Central memory CD8-positive, alpha-beta T cell (primary cell): ENCODE results near the gene PROSER3.

Source experiments
- ATAC-seq: fragments of 150-1000 bp; cut with Tn5 transposase; replicated peaks from 2 replicates; pipeline ENCODE4 v1.10.0; 2022; ENCODE audit warnings: mild to moderate bottlenecking, moderate FRiP score, moderate number of reproducible peaks; ENCODE audit not compliant: poor library complexity, severe bottlenecking; ENCODE audit errors: extremely low read depth
- DNase-seq, 2 donors: peaks; one replicate each; pipeline ENCODE4 v3.0.0; 2021; ENCODE audit warnings: low spot score in 2 of 2
- H3K27ac Mint-ChIP-seq: one replicate; pipeline ENCODE4 v1.8.0; 2022; ENCODE audit warnings: low read depth, mild to moderate bottlenecking, moderate library complexity, mixed read lengths
- H3K27me3 Mint-ChIP-seq: one replicate; pipeline ENCODE4 v1.8.0; 2022; ENCODE audit warnings: mixed read lengths
- H3K36me3 Mint-ChIP-seq: one replicate; pipeline ENCODE4 v1.8.0; 2022; ENCODE audit warnings: mild to moderate bottlenecking, moderate library complexity, mixed read lengths; ENCODE audit not compliant: insufficient read depth
- H3K4me1 Mint-ChIP-seq: one replicate; pipeline ENCODE4 v1.8.0; 2022; ENCODE audit warnings: mixed read lengths
- H3K4me3 Mint-ChIP-seq: one replicate; pipeline ENCODE4 v1.8.0; 2022; ENCODE audit warnings: mild to moderate bottlenecking, moderate library complexity, mixed read lengths
- H3K9me3 Mint-ChIP-seq: one replicate; pipeline ENCODE4 v1.8.0; 2022; ENCODE audit warnings: mixed read lengths

The PROSER3 gene

DNA sequence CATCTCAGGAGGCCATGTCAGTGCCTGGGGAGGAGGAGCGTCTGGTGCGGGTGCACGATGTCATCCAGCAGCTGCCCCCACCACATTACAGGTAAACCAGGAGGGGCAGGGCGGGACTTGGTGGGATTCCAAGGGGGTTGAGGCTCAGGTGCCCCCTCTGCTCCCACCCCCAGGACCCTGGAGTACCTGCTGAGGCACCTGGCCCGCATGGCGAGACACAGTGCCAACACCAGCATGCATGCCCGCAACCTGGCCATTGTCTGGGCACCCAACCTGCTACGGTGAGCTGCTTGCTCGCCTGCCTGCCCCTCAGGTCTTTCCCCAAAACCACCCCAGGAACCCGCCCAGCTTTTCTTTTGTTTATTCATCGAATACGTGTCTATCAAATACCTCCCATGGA is 24.6 kb downstream of the PROSER3 start:
- H3K9me3 Mint-ChIP-seq = no peaks in the 10 kb centered on the region
- no peaks in the 10 kb centered on the region for H3K27me3 Mint-ChIP-seq
- ATAC-seq = no peak
- H3K27ac Mint-ChIP-seq = no peak overlapping the region
- peaks cover 8% of the 10 kb centered on the region for H3K4me1 Mint-ChIP-seq
- no peak overlapping the region for H3K4me3 Mint-ChIP-seq
- H3K36me3 Mint-ChIP-seq = peaks cover 5% of the 10 kb centered on the region
- DNase-seq = no peak

DNA sequence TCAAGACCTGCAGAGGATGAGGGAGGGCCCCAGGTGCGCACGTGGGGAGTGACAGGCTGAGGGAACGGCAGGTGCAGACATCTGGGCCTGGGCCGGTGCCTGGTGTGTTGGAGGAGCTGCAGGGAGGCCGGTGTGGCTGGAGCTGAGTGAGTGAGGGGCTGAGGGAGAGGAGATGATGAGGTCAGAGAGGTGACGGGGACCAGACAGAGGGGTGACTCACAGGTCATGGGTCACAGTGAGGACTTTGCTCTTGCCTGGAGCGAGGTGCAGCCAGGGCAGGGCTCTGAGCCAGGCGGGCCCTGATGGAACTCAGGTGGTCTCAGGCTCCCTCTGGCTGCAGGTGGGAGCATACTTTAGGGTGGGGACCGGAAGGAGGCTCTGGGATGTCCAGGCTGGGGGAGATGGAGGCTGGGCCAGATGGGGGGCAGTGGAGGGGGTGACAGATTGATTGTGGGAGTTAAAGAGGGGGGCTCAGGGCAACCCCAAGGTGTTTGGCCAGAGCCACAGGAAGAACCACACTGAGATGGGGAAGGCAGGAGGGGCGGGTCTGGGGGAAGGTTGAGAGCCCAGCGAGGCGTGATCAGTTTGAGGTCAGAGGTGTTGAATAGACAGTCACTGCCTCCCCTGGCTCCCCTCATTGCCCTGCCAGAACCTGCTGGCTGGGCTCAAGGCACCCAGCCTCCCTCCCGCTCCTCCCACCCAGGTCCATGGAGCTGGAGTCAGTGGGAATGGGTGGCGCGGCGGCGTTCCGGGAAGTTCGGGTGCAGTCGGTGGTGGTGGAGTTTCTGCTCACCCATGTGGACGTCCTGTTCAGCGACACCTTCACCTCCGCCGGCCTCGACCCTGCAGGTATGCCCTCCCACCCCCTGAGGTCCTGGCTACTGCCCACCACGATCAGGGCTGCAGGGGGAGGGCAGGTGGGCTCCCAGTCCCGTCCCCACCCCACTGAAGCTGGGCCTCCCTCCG is 25.8 kb downstream of the PROSER3 start:
- DNase-seq = no peak
- no peaks in the 10 kb centered on the region for H3K27me3 Mint-ChIP-seq
- no peaks in the 10 kb centered on the region for H3K9me3 Mint-ChIP-seq
- H3K36me3 Mint-ChIP-seq = peaks cover 5% of the 10 kb centered on the region
- H3K4me3 Mint-ChIP-seq = no peak overlapping the region
- ATAC-seq = no peak
- peaks cover 8% of the 10 kb centered on the region for H3K4me1 Mint-ChIP-seq
- no peak overlapping the region for H3K27ac Mint-ChIP-seq

DNA sequence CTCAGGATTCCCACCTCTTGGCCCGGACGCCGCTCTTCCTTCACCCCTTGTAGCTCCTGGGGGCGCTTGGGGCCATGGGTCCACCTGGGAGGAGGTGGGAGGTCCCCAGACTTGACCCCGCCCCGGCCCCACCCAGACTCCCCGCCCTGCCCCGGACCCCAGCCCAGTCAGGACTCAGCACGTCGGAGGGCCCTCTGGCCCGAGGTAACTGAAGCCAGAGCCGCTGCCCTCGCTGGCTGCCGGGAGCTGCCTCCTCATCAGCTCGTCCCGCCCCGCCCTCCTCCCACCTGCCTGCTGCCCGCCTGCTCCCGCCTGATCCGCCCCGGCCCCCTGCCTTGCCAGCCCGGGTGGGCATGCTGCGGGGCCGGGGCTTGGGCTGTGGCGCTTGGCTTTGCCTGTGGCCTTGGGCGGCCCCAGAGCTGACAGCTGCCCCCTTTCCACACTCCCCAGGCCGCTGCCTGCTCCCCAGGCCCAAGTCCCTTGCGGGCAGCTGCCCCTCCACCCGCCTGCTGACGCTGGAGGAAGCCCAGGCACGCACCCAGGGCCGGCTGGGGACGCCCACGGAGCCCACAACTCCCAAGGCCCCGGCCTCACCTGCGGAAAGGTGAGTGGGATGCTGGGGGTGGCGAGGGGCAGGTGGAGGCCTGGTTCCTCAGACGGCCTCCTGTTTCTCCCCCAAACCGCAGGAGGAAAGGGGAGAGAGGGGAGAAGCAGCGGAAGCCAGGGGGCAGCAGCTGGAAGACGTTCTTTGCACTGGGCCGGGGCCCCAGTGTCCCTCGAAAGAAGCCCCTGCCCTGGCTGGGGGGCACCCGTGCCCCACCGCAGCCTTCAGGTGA is 26.7 kb downstream of the PROSER3 start:
- Mint-ChIP-seq H3K27ac (no peak overlapping the region), H3K27me3 (no peaks in the 10 kb centered on the region), H3K36me3 (peaks cover 3% of the 10 kb centered on the region), H3K9me3 (no peaks in the 10 kb centered on the region), H3K4me3 (no peak overlapping the region), H3K4me1 (peaks cover 8% of the 10 kb centered on the region)
- ATAC-seq = no peak
- no peak for DNase-seq

DNA sequence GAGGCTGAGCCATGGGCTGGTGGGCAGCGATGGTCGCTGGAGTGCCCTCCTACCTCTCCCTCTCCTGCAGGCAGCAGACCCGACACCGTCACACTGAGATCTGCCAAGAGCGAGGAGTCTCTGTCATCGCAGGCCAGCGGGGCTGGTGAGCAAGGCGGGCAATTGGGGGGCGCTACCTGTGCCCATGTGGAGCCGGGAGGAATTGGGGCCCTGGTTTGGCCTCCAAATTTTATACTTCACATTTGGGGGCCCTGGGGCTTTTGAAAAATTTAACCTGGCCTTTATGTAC is 27.3 kb downstream of the PROSER3 start:
- Mint-ChIP-seq H3K4me1 (peaks cover 8% of the 10 kb centered on the region), H3K27me3 (no peaks in the 10 kb centered on the region), H3K9me3 (no peaks in the 10 kb centered on the region), H3K27ac (no peak overlapping the region), H3K4me3 (no peak overlapping the region), H3K36me3 (peaks cover 3% of the 10 kb centered on the region)
- DNase-seq (no peak), ATAC-seq (no peak)

DNA sequence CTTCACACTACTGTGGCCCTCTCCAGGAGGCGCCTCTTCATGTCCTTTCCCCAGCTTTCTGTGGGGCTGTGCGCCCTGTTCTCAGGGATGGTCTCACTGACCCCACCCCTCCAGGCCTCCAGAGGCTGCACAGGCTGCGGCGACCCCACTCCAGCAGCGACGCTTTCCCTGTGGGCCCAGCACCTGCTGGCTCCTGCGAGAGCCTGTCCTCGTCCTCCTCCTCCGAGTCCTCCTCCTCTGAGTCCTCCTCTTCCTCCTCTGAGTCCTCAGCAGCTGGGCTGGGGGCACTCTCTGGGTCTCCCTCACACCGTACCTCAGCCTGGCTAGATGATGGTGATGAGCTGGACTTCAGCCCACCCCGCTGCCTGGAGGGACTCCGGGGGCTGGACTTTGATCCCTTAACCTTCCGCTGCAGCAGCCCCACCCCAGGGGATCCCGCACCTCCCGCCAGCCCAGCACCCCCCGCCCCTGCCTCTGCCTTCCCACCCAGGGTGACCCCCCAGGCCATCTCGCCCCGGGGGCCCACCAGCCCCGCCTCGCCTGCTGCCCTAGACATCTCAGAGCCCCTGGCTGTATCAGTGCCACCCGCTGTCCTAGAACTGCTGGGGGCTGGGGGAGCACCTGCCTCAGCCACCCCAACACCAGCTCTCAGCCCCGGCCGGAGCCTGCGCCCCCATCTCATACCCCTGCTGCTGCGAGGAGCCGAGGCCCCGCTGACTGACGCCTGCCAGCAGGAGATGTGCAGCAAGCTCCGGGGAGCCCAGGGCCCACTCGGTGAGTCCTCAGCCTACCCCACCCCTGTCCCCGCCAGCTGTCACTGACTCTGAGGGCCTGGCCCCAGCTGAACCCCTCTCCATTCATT is 28.6 kb downstream of the PROSER3 start:
- no peaks in the 10 kb centered on the region for H3K27me3 Mint-ChIP-seq
- H3K9me3 Mint-ChIP-seq = no peaks in the 10 kb centered on the region
- DNase-seq (no peak), ATAC-seq (no peak)
- peaks cover 3% of the 10 kb centered on the region for H3K36me3 Mint-ChIP-seq
- H3K4me3 Mint-ChIP-seq = no peak overlapping the region
- H3K4me1 Mint-ChIP-seq = peaks cover 8% of the 10 kb centered on the region
- no peak overlapping the region for H3K27ac Mint-ChIP-seq

DNA sequence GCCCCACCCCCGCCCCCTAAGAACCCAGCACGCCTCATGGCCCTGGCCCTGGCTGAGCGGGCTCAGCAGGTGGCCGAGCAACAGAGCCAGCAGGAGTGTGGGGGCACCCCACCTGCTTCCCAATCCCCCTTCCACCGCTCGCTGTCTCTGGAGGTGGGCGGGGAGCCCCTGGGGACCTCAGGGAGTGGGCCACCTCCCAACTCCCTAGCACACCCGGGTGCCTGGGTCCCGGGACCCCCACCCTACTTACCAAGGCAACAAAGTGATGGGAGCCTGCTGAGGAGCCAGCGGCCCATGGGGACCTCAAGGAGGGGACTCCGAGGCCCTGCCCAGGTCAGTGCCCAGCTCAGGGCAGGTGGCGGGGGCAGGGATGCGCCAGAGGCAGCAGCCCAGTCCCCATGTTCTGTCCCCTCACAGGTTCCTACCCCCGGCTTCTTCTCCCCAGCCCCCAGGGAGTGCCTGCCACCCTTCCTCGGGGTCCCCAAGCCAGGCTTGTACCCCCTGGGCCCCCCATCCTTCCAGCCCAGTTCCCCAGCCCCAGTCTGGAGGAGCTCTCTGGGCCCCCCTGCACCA is 29.3 kb downstream of the PROSER3 start:
- H3K4me3 Mint-ChIP-seq = no peak overlapping the region

DNA sequence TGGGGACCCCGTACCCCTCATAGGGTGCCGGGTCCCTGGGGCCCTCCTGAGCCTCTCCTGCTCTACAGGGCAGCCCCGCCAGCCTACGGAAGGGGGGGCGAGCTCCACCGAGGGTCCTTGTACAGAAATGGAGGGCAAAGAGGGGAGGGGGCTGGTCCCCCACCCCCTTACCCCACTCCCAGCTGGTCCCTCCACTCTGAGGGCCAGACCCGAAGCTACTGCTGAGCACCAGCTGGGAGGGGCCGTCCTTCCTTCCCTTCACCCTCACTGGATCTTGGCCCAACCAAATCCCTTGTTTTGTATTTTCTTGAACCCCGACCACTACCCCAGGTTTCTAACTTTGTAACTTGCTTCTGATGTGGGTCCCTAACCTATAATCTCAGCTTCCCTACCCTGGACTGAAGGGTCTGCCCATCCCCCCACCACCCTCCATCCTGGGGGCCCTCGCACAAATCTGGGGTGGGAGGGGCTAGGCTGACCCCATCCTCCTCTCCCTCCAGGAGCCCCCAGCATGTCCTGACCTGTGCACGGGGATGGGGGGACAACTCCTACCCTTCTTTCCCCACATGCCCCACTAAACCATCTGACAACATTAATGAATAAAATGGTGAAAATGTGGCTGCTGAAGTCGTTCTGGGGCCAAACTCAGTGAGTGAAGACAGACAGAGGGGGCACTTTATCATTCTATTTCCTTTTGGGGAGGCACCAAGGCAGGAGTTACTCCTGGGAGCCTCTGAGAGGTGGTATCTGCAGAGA is 30.4 kb downstream of the PROSER3 start:
- Mint-ChIP-seq H3K27ac (no peak overlapping the region), H3K4me3 (no peak overlapping the region), H3K27me3 (peaks cover 12% of the 10 kb centered on the region), H3K9me3 (no peaks in the 10 kb centered on the region), H3K4me1 (peaks cover 4% of the 10 kb centered on the region), H3K36me3 (peaks cover 3% of the 10 kb centered on the region)
- no peak for ATAC-seq
- DNase-seq = no peak

More for the DNA sequence above, 29.3 kb downstream of the PROSER3 start:
- H3K27me3 Mint-ChIP-seq = peaks cover 3% of the 10 kb centered on the region
- H3K9me3 Mint-ChIP-seq = no peaks in the 10 kb centered on the region
- ATAC-seq = no peak
- H3K36me3 Mint-ChIP-seq = peaks cover 3% of the 10 kb centered on the region
- H3K4me1 Mint-ChIP-seq = peaks cover 8% of the 10 kb centered on the region
- no peak overlapping the region for H3K27ac Mint-ChIP-seq
- DNase-seq = no peak

DNA sequence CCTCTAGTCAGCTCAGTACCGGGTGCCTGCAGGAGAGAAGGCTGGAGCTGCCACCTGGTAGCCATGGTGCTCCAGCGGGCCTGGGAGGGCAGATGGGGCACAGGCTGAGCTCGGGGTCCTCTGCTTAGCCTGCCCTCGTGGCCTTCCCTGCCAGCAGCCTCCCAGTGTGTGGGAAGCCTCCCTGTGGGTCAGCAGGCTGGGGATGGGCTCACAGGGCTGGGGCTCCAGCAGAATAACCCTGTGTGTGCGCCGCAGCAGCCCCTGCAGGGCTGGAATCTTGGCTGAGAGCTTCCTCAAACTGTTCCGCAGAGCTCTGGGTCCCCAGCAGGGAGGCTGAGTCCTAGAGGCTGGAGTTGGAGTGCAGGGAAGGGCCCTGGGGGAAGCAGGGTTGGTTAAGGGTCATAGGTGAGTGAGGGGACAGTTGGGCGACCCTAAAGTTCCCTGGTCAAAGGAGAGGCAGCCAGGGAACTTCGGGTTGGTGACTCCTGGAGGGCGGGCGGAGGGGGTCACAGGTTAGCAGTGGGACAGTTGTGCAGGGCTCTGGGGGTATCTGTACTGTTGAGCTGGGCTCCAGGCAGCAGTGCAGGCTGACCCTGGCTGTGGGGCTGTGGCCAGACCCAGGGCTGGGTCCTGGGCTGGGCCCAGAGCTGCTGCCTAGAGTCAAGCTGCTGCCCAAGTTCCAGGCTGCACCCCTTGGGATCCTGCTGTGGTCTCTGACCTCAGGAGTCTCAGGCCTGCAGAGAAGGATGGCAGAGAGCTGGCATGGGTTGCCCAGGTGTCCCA is 31.4 kb downstream of the PROSER3 start:
- DNase-seq (no peak), ATAC-seq (no peak)
- Mint-ChIP-seq H3K9me3 (no peaks in the 10 kb centered on the region), H3K36me3 (peaks cover 2% of the 10 kb centered on the region), H3K27me3 (peaks cover 22% of the 10 kb centered on the region), H3K27ac (no peak overlapping the region), H3K4me3 (no peak overlapping the region), H3K4me1 (no peaks in the 10 kb centered on the region)

DNA sequence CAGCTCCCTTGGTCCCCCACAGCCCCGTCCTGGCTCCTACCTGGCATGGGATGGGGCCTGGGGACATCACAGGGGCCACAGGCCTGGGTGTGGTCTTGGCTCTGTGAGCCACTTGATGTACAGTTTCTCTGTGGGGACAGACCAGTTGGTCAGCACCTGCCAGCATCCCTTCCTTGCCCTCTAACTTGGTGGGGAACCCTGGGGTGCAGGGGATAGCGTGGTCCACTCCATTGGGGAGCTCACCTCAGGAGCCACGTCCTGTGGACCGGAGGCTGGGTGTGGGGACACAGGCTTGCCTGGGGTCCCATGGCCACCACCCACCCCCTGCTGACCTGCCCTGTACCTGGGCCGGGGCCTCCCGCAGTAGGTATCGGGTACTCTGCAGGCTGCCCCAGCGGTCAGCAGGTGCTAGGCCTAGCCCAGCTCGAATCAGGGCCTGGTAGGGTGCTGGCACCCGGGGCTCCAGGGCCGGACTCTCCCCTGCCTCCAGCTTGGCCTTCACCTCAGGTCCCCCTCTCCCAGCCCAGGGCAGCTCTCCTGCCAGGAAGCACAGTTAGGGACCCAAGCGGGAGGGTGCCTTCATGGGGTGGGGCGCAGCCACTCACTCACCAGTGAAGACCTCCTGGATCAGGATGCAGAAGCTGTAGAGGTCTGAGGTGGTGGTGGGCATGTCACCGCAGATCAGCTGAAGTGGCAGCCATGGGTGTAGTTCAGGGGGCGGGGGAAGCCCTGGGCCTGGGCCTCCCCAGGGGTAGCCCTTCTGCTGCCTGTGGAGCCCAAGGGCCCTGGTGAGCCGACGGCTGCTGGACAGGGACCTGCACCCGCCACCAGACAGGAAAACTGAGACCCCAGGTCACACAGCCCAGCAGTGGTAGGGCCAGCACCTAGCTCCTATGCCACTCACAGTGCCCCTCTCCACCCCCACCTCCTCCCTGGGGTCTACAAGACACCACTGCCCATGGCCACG is 32.3 kb downstream of the PROSER3 start:
- Mint-ChIP-seq H3K27me3 (peaks cover 22% of the 10 kb centered on the region), H3K4me3 (no peak overlapping the region), H3K9me3 (no peaks in the 10 kb centered on the region), H3K36me3 (peaks cover 2% of the 10 kb centered on the region), H3K4me1 (no peaks in the 10 kb centered on the region), H3K27ac (no peak overlapping the region)
- ATAC-seq (no peak), DNase-seq (no peak)

DNA sequence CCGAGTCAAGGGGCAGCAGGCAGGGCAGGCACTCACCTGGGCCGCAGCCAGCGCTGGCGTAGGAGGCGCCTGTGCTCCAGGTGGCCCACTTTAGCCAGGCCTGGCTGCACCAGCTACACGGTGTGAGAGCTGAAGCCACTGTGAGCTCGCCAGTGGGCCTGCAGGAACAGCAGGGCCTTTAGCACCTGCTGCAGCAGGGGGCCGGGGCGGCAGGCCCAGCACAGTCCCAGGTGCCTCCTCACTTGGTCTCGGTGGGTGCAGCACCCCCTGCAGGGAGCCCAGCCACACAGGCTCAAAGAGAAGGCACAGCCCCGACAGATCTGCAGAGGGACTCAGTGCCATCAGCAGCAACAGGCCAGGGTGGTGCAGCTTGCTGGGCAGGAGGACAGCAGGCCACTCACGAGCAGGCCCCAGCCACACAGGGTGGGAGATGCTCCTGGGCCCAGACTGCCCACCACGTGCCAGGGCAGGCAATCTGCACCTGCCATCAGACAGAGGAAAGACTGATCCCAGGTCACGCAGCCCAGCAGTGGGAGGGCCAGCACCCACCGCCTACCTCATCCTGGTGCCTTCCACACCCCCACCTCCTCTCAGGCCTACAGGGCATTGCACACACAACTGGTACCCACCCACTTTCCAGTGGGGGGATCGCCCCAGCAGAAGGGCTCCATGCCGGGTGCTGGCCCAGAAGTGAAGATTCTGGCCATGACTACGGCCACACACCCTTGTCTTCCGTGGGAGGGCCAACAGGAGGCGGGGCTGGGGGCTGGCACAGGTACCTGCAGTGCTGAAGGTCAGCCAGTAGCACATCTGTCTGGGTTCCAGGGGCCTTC is 33.2 kb downstream of the PROSER3 start:
- H3K4me1 Mint-ChIP-seq = no peaks in the 10 kb centered on the region
- no peak for DNase-seq
- H3K27me3 Mint-ChIP-seq = peaks cover 28% of the 10 kb centered on the region
- H3K27ac Mint-ChIP-seq = no peak overlapping the region
- peaks cover 2% of the 10 kb centered on the region for H3K36me3 Mint-ChIP-seq
- H3K9me3 Mint-ChIP-seq = no peaks in the 10 kb centered on the region
- no peak overlapping the region for H3K4me3 Mint-ChIP-seq
- no peak for ATAC-seq
